ENCODE measurements around the gene DAPK2.

Gene DAPK2

GRCh38 chr15:64019764-64020163 is 26.5 kb downstream of the DAPK2 start:
- DNase-seq = no peak

- no peak for DNase-seq
Measured at GRCh38 chr15:64017591-64018163, 28.6 kb downstream of the DAPK2 start.

- DNase-seq = no peak
Measured at GRCh38 chr15:64017082-64017588, 29.1 kb downstream of the DAPK2 start.

- DNase-seq = no peak
Measured at GRCh38 chr15:64016257-64016656, 30.0 kb downstream of the DAPK2 start.

GRCh38 chr15:64014995-64015394 is 31.3 kb downstream of the DAPK2 start:
- DNase-seq = no peak

- DNase-seq = no peak
Measured at GRCh38 chr15:64013179-64014062, 32.9 kb downstream of the DAPK2 start.

- no peak for DNase-seq
Measured at GRCh38 chr15:64011736-64012135, 34.5 kb downstream of the DAPK2 start.

- peak; percentile 60 for DNase-seq
Measured at GRCh38 chr15:64010719-64011118, 35.6 kb downstream of the DAPK2 start.

GRCh38 chr15:64009798-64010261 is 36.5 kb downstream of the DAPK2 start:
- peak; percentile 14 for DNase-seq

GRCh38 chr15:64009241-64009640 is 37.0 kb downstream of the DAPK2 start:
- no peak for DNase-seq

- DNase-seq = no peak
Measured at GRCh38 chr15:64008177-64008576, 38.1 kb downstream of the DAPK2 start.

GRCh38 chr15:64006642-64007041 is 39.6 kb downstream of the DAPK2 start:
- no peak for DNase-seq

GRCh38 chr15:64004587-64004986 is 41.7 kb downstream of the DAPK2 start:
- DNase-seq = no peak

GRCh38 chr15:64004056-64004455 is 42.2 kb downstream of the DAPK2 start:
- no peak for DNase-seq

GRCh38 chr15:64003182-64003581 is 43.1 kb downstream of the DAPK2 start:
- DNase-seq = no peak

GRCh38 chr15:64001148-64001547 is 45.1 kb downstream of the DAPK2 start:
- DNase-seq = no peak

GRCh38 chr15:64000183-64000951 is 45.9 kb downstream of the DAPK2 start:
- DNase-seq = no peak

- no peak for DNase-seq
Measured at GRCh38 chr15:63999177-63999576, 47.1 kb downstream of the DAPK2 start.

GRCh38 chr15:63998489-63998888 is 47.8 kb downstream of the DAPK2 start:
- DNase-seq = no peak

- DNase-seq = no peak
Measured at GRCh38 chr15:63997715-63998442, 48.4 kb downstream of the DAPK2 start.

GRCh38 chr15:63996794-63997357 is 49.4 kb downstream of the DAPK2 start:
- no peak for DNase-seq

- no peak for DNase-seq
Measured at GRCh38 chr15:63995789-63996188, 50.5 kb downstream of the DAPK2 start.

Measured in stimulated activated CD4-positive, alpha-beta T cell treated with anti-CD3 and anti-CD28 coated beads, Interleukin-4, amount 100 ng/mL, for 1 hour (primary cell).